ENCODE measurements around the gene MC1R. TPM values are rescaled to one million over a fixed set of nuclear protein-coding genes. Genes with fewer than 3 reads are reported as not detected.
"Not testable (repeated sequence)": the region's sequence is repeated elsewhere in the genome, so short reads cannot be mapped to it uniquely, and the experiment has no call there.

The MC1R gene
- total RNA-seq, 1 experiment from 2014 or later, result 16.9 TPM

DNA sequence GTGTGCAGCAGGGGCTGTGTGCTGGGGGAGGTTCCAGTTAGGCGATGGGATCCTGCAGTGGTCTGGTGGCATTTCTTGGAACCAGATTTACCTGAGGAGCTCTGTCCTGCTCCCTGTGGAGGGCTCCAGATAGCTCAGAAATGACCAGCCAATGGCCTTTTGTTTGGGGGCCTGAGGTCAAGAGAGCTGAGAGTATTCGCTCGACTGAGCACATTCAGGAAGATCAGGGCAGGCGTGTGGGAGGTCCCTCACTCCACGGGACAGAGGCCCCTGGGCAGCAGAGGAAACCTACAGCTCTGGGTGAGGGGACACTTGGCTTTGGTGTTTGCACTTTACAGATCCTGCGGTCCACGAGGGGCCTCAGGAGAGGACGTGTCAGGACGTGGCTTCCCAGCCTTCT is 48.1 kb downstream of the MC1R start:
- H3K4me1 Mint-ChIP-seq (ENCODE audit: low read depth, unreplicated experiment), result peaks cover 9% of the 10 kb centered on the region
- no peak for DNase-seq
- intact Hi-C loops (cut with micrococcal nuclease; ENCODE audit: unreplicated experiment), result no loop called here
- H3K27me3 Mint-ChIP-seq (ENCODE audit: unreplicated experiment), result no peaks in the 10 kb centered on the region
- H3K27ac Mint-ChIP-seq (ENCODE audit: unreplicated experiment), result no peak overlapping the region
- H3K9me3 Mint-ChIP-seq (ENCODE audit: low read depth, unreplicated experiment), result no peaks in the 10 kb centered on the region
- TF ChIP-seq, protein P1, sequence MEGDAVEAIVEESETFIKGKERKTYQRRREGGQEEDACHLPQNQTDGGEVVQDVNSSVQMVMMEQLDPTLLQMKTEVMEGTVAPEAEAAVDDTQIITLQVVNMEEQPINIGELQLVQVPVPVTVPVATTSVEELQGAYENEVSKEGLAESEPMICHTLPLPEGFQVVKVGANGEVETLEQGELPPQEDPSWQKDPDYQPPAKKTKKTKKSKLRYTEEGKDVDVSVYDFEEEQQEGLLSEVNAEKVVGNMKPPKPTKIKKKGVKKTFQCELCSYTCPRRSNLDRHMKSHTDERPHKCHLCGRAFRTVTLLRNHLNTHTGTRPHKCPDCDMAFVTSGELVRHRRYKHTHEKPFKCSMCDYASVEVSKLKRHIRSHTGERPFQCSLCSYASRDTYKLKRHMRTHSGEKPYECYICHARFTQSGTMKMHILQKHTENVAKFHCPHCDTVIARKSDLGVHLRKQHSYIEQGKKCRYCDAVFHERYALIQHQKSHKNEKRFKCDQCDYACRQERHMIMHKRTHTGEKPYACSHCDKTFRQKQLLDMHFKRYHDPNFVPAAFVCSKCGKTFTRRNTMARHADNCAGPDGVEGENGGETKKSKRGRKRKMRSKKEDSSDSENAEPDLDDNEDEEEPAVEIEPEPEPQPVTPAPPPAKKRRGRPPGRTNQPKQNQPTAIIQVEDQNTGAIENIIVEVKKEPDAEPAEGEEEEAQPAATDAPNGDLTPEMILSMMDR (IDR thresholded peaks at IDR 0.05; ENCODE audit: unreplicated experiment), result no peak
- CTCF ChIA-PET, result no interaction called here
- H3K4me3 Mint-ChIP-seq (ENCODE audit: low read depth, unreplicated experiment), result no peak overlapping the region
- BruUV-seq (replicated peaks), result no TSS peak
- H3K36me3 Mint-ChIP-seq (ENCODE audit: insufficient read depth, unreplicated experiment), result peaks cover 49% of the 10 kb centered on the region

DNA sequence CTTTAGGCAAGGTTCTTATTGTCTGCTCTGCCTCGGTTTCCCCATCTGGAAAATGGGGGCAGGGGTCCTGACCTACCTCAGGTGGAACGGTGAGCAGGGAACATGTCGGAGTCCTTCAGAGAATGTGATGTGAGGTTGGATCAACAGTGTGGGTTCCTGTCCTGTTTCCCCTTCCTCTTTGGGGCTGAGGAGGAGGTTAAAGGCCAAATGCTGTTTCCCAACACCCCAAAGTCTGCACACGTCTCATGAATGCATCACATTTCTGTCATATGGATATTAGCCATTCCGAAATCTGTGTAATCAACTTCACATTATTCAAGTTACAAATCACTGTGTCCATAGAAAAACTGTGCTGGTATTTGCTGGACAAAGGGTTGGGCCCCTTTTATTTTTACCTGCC is 48.8 kb downstream of the MC1R start:
- H3K9me3 Mint-ChIP-seq (ENCODE audit: low read depth, unreplicated experiment); H3K27me3 Mint-ChIP-seq (ENCODE audit: unreplicated experiment); H3K27ac Mint-ChIP-seq (ENCODE audit: unreplicated experiment); intact Hi-C loops (cut with micrococcal nuclease; ENCODE audit: unreplicated experiment); DNase-seq; CTCF ChIA-PET; H3K4me3 Mint-ChIP-seq (ENCODE audit: low read depth, unreplicated experiment); BruUV-seq (replicated peaks); H3K4me1 Mint-ChIP-seq (ENCODE audit: low read depth, unreplicated experiment): not testable (repeated sequence)
- peaks cover 56% of the 10 kb centered on the region for H3K36me3 Mint-ChIP-seq (ENCODE audit: insufficient read depth, unreplicated experiment)

DNA sequence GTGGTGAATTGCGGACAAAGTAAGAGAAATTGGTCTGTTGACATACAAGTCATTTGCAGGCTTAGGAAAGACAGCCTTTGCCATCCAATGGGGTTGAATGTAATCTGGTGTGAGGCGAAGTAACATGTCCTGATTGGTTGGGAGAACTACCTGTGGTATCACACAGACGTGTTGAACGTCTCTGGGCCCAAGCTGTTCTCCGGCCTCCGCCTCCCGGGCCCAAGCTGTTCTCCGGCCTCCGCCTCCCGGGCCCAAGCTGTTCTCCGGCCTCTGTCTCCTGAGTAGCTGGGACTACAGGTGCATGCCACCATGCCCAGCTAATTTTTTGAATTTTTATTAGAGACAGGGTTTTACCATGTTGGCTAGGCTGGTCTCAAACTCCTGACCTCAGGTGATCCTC is 49.4 kb downstream of the MC1R start:
- H3K27ac Mint-ChIP-seq (ENCODE audit: unreplicated experiment); intact Hi-C loops (cut with micrococcal nuclease; ENCODE audit: unreplicated experiment); CTCF ChIA-PET; H3K9me3 Mint-ChIP-seq (ENCODE audit: low read depth, unreplicated experiment); BruUV-seq (replicated peaks); H3K4me3 Mint-ChIP-seq (ENCODE audit: low read depth, unreplicated experiment); DNase-seq; H3K27me3 Mint-ChIP-seq (ENCODE audit: unreplicated experiment); H3K4me1 Mint-ChIP-seq (ENCODE audit: low read depth, unreplicated experiment): not testable (repeated sequence)
- H3K36me3 Mint-ChIP-seq (ENCODE audit: insufficient read depth, unreplicated experiment), result peaks cover 62% of the 10 kb centered on the region

DNA sequence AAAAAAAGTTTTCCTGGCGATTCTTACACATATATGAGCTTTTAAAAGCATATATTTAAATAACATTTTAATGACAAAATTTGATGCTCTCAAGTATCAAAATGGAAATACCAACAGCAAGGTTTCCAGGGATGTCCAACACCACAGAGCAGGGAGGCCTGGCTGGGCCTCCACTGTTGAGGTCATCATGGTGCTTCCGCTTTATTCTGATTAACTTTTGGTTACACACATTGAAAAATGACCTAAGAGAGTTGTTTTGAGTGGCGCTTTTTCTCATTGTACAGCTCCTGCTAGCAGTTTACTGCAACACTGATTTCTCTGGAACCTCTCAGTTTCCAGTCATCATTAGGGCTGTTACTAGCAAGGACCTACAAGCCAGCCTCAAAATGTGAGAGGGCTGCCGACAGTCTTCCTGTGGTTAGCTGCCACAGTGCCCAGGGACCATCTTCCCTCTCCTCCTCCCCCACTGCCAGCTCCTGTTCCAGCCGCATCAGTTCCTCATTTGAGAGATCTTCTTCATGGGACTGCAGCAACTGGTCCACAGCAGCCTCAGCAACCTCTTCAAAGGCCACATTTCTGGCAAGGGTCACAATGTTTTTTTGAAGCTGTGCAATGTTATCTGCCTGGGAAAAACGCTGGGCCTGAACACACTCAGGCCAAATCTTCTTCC is 51.2 kb downstream of the MC1R start:
- intact Hi-C loops (cut with micrococcal nuclease; ENCODE audit: unreplicated experiment), result no loop called here

More for the DNA sequence above, 51.2 kb downstream of the MC1R start:
- DNase-seq, result no peak
- Mint-ChIP-seq H3K36me3 (ENCODE audit: insufficient read depth, unreplicated experiment) (peaks cover 67% of the 10 kb centered on the region), H3K27ac (ENCODE audit: unreplicated experiment) (no peak overlapping the region), H3K9me3 (ENCODE audit: low read depth, unreplicated experiment) (no peaks in the 10 kb centered on the region), H3K4me3 (ENCODE audit: low read depth, unreplicated experiment) (no peak overlapping the region), H3K4me1 (ENCODE audit: low read depth, unreplicated experiment) (peaks cover 23% of the 10 kb centered on the region), H3K27me3 (ENCODE audit: unreplicated experiment) (no peaks in the 10 kb centered on the region)
- no TSS peak for BruUV-seq (replicated peaks)
- TF ChIP-seq, protein P1 (IDR thresholded peaks at IDR 0.05; ENCODE audit: unreplicated experiment), result no peak
- CTCF ChIA-PET, result no interaction called here

Other genes starting within 250 kb of the MC1R start
- gene CDK10, start 232.2 kb upstream of the MC1R start, total RNA-seq (2022), result 102 and 106 TPM in 2 replicates
- gene SPATA2L, start 217.2 kb upstream of the MC1R start, total RNA-seq (2022), result 20.7 and 23.6 TPM in 2 replicates
- 26.7 and 28.2 TPM in 2 replicates for gene VPS9D1, start 198.0 kb upstream of the MC1R start, total RNA-seq (2022)
- gene ZNF276, start 197.3 kb upstream of the MC1R start, total RNA-seq (2022), result 30.6 and 37.2 TPM in 2 replicates
- gene FANCA, start 102.2 kb upstream of the MC1R start, total RNA-seq (2022), result 127 and 140 TPM in 2 replicates
- gene SPIRE2, start 90.4 kb upstream of the MC1R start, total RNA-seq (2022), result 46.3 and 53.1 TPM in 2 replicates
- 270 and 300 TPM in 2 replicates for gene TCF25, start 45.3 kb upstream of the MC1R start, total RNA-seq (2022)
- 52.1 and 61.5 TPM in 2 replicates for gene TUBB3, start 4.5 kb downstream of the MC1R start, total RNA-seq (2022)
- 67.0 and 70.1 TPM in 2 replicates for gene DEF8, start 29.9 kb downstream of the MC1R start, total RNA-seq (2022)
- 38.5 and 39.9 TPM in 2 replicates for gene DBNDD1, start 100.6 kb downstream of the MC1R start, total RNA-seq (2022)
- gene PRDM7, start 158.5 kb downstream of the MC1R start, total RNA-seq (2022), result not detected in 2 replicates